ENCODE results near the gene HOXC4. TPM values are rescaled to one million over a fixed set of nuclear protein-coding genes. Genes with fewer than 3 reads are reported as not detected.
A peak's percentile ranks its signal among the peaks of the same experiment; 100 is the strongest.
"Not testable (repeated sequence)": the region's sequence is repeated elsewhere in the genome, so short reads cannot be mapped to it uniquely, and the experiment has no call there.

Gene HOXC4
- total RNA-seq, 1 experiment from 2014 or later, result 4.7 TPM

GRCh38 chr12:54040148-54040494 lies 13.5 kb upstream of the HOXC4 start:
- DNase-seq (ENCODE audit: low read depth), result peak; percentile 35

DNA sequence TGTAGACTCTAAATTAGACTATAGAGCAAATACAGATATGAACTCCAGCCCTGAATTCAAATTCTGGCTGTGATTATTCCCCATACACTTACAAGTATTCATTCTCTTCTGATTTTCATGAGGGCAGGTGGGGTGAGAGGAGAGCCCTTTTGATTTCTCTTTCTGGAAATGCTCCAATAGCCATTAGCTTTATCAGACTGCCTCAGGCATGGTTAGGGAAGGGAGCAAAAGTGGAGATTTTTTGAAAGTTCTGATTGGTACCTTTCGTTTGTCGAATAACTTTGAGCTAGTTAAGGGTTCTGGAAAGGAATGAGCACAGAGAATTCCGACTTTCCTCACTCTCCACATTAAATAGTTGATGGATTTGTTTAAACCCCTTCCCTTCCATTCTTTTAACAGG lies 13.0 kb upstream of the HOXC4 start:
- DNase-seq (ENCODE audit: low read depth), result no peak

GRCh38 chr12:54041097-54041690 lies 12.4 kb upstream of the HOXC4 start:
- no peak for DNase-seq (ENCODE audit: low read depth)

- DNase-seq (ENCODE audit: low read depth), result not testable (repeated sequence)
These were observed 11.6 kb upstream of the HOXC4 start for GRCh38 chr12:54042033-54042432.

- DNase-seq (ENCODE audit: low read depth), result no peak
These were observed 10.4 kb upstream of the HOXC4 start for GRCh38 chr12:54042970-54043853.

- no peak for DNase-seq (ENCODE audit: low read depth)
These were observed 9.1 kb upstream of the HOXC4 start for GRCh38 chr12:54044425-54045103.

GRCh38 chr12:54045401-54045800 lies 8.2 kb upstream of the HOXC4 start:
- DNase-seq (ENCODE audit: low read depth), result no peak

DNA sequence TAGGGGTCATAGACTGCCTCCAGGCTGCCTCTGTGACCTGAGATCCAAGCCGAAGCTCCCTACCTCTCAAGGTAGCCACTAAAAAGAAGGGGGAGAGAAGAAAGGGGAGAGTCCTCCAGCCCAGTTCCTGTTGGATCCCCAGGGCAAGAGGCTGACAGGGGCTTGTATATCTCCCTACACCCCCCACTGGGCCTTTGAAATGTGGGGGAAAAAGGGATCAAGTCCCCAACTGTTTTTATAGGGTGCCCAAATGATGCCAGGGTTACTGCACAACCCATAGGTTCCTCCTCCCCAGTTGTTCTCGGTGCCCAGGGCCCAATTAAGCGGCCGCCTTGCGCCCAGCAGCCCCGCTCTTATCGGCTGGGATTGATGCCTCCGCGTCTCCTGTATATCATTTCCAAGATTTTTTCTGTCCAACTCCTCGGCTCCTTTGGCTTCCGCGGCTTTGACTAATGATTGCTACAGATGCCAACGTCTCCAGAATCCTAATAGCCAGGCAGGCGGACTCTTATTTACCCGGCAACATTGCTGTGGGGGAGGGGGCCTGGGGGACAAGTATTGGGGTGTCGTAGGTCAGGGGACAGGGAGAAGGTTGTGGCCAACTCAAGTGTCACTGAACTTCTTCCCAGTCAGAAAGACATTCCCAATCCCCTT lies 7.6 kb upstream of the HOXC4 start:
- no peak for DNase-seq (ENCODE audit: low read depth)

DNA sequence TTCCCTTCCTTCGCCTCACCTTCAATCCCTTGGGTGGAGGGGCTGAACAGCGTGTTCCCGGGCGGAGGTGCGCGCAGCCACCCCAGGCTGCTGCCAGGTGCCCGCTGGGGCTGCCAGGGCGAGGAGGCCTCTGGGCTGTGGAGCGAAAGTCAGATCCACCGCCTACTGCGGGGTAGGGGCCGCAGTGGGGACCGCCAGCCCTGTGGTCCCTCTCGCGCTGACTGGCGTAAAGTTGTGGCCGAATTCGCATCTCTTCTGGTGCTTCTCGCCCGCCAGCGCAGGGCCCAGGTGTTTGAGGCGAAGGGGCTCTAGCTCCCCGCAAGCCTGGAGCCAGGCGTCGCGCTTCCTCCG lies 6.9 kb upstream of the HOXC4 start:
- DNase-seq (ENCODE audit: low read depth), result no peak

DNA sequence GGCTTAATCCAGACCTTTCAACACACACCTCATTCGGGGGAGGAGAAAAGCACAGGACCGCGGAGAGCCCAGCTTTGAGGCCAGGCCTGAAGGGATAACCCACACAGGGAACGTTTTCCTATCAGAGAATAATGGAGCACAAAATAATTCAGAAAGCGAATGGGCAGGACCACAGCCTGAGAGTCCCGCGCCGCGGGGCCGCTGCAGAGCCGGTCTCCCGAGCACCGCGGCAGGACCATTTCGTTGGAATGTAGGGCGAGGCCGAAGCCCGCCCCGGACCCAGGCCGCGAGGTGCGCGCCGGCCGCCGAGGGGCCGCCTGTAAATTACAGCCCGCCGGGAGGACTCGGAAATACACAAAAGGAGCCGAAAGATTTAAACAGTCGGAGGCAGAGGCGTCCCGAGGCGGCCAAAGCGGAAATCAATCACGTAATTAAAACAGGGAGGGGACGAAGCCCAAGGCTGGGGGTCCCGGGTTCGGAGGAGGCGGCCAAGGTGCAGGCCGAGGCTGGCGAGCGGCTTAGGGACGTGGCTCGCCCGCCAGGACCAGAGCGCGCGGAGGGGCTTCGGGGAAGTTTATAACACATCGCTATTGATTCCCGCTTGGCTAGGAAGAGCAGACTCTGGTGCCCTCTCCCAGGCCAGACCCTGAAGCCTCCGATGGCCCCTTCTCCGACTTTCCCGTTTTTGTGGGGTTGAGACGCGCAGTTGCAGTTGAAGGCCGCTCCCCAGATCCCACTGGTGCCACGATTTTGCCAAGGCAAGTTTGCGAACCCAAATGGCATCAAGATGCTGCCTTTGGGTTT lies 6.3 kb upstream of the HOXC4 start:
- no peak for DNase-seq (ENCODE audit: low read depth)

DNA sequence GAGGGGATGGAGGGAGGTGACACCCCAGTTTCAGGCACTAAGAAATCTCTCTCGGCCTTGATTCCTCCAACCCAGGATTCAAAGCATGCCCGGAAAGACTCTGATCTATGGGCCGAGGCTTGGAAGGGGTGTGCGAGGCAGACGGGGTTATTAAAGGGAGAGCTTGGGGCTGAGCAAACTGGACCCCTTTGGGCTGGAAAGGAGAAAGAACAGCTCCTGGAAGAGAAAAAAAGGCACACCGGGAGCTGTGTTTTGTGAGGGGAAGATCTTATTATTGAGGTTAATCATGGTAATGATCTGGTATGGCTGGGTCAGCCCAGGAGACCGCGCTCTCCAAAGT lies 5.7 kb upstream of the HOXC4 start:
- DNase-seq (ENCODE audit: low read depth), result no peak

DNA sequence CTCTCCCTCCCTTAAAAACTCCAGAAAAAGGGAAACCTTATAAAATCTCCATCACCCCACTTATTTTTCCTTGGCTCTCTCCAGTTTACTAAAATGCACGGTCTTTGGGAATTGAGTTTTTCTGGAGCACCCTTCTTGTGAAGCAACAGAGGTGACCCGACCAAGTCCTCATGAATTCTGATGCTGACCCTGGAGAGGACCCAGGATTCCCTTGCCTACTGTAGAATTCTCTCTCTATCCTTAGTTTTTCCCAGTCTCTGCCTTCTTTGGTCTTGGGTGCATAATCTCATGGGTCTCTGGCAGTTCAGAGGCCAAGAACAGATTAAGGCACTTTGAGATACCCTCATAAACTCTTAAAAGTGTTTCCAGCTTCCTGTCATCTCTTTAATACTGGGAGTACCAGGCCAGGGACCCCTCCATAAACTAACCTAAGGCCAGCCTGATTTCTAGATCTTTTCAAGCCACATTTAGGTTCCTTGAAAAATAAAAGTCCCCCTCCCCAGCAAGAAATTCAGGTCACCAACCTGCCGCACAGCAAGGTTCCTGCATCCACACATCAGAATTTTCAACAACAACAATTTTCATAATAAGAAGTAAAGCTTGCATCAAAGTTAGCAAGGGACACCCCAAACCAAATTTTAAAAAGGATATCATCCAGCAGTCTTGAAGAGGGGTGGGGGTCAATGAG lies 5.1 kb upstream of the HOXC4 start:
- no peak for DNase-seq (ENCODE audit: low read depth)

DNA sequence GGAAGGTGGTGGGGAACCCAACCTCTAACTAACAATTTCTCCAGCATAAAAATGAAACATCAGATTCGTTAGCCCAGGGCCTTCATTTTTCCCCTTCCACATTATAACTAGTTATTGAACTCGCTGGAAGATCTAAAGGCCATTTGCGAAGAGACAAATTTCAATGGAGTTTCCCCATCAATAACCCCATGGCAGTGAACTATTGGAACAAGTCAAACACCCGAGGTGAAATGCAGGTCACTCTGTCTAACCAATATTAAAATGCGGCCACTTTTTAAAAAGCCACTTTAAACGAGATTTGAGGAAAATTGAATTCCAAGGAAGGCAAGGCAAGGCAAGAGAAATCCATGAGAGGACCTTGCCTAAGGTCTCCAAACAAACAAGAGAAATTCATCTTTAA lies 4.5 kb upstream of the HOXC4 start:
- DNase-seq (ENCODE audit: low read depth), result no peak

DNA sequence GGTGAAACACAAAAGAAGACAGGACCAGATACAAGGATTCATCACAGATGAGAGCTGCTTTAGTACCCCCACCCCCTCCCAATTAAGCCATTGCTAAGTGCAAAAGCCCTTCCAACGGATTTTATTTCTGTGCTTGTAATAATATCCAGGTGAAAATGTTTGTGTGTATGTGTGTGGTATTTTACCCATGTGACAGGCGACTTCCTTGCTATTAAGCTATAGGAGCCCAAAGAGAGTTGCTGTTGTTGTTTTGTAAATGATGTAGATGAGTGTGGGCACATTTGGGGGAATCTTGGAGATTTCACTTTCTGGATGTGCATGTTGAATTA lies 3.2 kb upstream of the HOXC4 start:
- no peak for DNase-seq (ENCODE audit: low read depth)

- DNase-seq (ENCODE audit: low read depth), result no peak
These were observed 2.4 kb upstream of the HOXC4 start for GRCh38 chr12:54051026-54051842.

DNA sequence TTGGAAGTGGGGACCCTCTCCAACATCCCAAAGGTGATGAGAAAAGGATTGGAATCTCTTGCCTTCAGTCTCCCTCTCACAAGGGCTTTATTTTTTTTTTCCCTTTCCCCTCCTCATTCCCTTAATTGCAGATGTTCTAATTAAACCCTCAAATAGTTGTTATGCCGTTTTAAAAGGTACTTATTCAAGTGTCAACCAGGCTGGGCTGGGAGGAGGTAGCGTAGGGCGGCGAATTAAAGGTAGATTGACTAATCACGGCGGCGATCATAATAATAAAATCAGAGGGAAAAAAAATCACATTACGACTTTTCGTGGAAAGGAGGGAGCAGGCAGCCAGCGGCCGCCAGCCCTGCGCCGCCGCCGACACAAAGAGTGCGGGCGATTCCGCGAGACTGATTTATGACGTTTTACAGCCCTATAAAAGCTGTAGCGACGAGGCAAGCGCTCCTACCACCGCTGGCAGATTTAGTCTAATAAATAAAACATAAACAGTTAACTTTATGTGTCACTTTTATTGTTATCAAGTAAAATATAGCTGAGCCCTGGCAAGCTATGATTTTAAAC lies 1.7 kb upstream of the HOXC4 start:
- DNase-seq (ENCODE audit: low read depth), result peak; percentile 26

DNA sequence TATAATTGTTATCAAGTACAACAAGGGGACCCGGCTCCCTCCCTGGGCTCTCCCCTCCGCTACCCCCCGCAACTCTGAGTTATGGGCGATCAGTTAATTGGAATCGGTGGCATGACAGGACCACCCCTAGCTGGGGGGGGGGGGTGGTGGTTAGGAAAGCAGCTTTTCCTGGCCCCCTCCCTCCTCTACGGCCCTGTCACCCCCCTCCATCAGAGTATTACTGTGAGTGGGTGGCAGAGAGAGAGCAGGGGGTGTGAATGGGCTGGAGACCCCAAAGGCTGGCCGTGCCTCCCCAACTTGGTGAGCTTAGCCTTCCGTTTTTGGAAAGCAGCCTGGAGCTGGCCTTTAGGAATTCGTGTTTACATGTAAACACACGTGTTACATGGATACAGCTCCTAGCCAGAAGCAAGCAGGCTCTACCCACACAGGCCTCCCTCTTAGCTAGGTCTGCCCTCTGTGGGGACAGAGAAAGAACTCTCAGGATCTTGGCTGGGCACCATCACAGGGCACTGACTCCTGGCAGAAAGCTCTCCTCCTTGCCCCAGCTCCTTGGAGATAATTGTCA lies 1.1 kb upstream of the HOXC4 start:
- DNase-seq (ENCODE audit: low read depth), result peak; percentile 63

GRCh38 chr12:54053003-54053750 lies 458 bp upstream of the HOXC4 start:
- peak; percentile 38 for DNase-seq (ENCODE audit: low read depth)

GRCh38 chr12:54054742-54055194 lies 1.1 kb downstream of the HOXC4 start:
- DNase-seq (ENCODE audit: low read depth), result no peak
